GM21737 (cell line): Measurements from ENCODE around the gene CCT6B.

Source experiments
- ATAC-seq: cut with Tn5 transposase; IDR thresholded peaks from one replicate; pipeline ENCODE4 v1.9.1; 2021; ENCODE audit warnings: mild to moderate bottlenecking, moderate library complexity; ENCODE audit not compliant: unreplicated experiment

CCT6B gene

GRCh38 chr17:34892461-34893249, 68.6 kb downstream of the CCT6B start:
- ATAC-seq, result no peak

GRCh38 chr17:34886831-34887230, 74.4 kb downstream of the CCT6B start:
- no peak for ATAC-seq

GRCh38 chr17:34885076-34885475, 76.2 kb downstream of the CCT6B start:
- ATAC-seq, result no peak

DNA sequence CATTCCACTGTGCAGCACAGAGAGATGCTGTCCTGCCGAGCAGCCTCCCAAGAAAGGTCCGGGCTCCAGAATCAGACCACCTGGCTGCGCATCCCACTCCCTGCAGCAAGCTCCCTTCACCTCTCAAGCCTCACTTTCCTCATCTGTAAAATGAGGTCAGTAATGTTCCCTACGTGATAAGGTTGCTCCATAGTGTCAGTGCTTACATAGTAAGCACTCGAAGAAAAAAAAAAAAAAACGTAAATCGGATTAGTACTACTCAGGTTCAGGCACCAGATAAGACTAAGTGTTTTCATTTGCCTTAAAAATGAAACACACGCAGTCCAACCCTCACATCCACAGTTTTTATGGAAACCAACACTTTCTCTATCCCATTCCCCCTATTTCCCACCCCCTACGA, 76.7 kb downstream of the CCT6B start:
- ATAC-seq, result no peak

- no peak for ATAC-seq
Measured at GRCh38 chr17:34883106-34884000, 77.9 kb downstream of the CCT6B start.

GRCh38 chr17:34879146-34879545, 82.1 kb downstream of the CCT6B start:
- no peak for ATAC-seq
